ENCODE data around the gene CCDC194. TPM values are rescaled to one million over a fixed set of nuclear protein-coding genes. Genes with fewer than 3 reads are reported as not detected.

The CCDC194 gene
- total and polyA plus RNA-seq, 2 of the 8 experiments (the other 6 are each of a cell fraction or from before 2014, with no cell fraction given), result 0.33 TPM; not detected in 1

- TF ChIP-seq CTCF (IDR thresholded peaks at IDR 0.05; ENCODE audit: control extremely low read depth in 1 of 3, insufficient read depth in 1 of 3, low read depth in 1 of 3, low read length in 3 of 3) (no peak), RFX5 (IDR thresholded peaks at IDR 0.05; ENCODE audit: borderline replicate concordance, low read depth, low read length) (no peak), PHF8 (conservative IDR thresholded peaks at IDR 0.05; ENCODE audit: low read depth, low read length) (no peak)
These were observed 35.7 kb upstream of the CCDC194 start (continued) for GRCh38 chr19:17429641-17430113.
